Hematopoietic multipotent progenitor cell treated with erythropoietin and hydrocortisone succinate and interleukin-3 and kit ligand, for 15 days (in vitro differentiated cells): Measurements from ENCODE around the gene EMILIN2.
"Not testable (repeated sequence)": the region's sequence is repeated elsewhere in the genome, so short reads cannot be mapped to it uniquely, and the experiment has no call there.

Experiments
- DNase-seq: peaks from one replicate; pipeline ENCODE4 v3.0.0-alpha.2; 2015; ENCODE audit warnings: low spot score

The EMILIN2 gene

GRCh38 chr18:2846636-2847316 lies at the start of gene EMILIN2:
Gene EMILIN2, plus strand, starts transcription at chr18:2847006. Its CDS starts 183 bp downstream, at chr18:2847189.
- DNase-seq: no peak

GRCh38 chr18:2797951-2798350 lies 48.9 kb upstream of the EMILIN2 start:
- no peak for DNase-seq

GRCh38 chr18:2799369-2799768 lies 47.4 kb upstream of the EMILIN2 start:
- DNase-seq: no peak

- no peak for DNase-seq
Observed at GRCh38 chr18:2805970-2806943, 40.5 kb upstream of the EMILIN2 start.

- DNase-seq: not testable (repeated sequence)
Observed at GRCh38 chr18:2808640-2809039, 38.2 kb upstream of the EMILIN2 start.

- not testable (repeated sequence) for DNase-seq
Observed at GRCh38 chr18:2809666-2810183, 37.1 kb upstream of the EMILIN2 start.

- no peak for DNase-seq
Observed at GRCh38 chr18:2811416-2811815, 35.4 kb upstream of the EMILIN2 start.

- no peak for DNase-seq
Observed at GRCh38 chr18:2814928-2815327, 31.9 kb upstream of the EMILIN2 start.

- DNase-seq: no peak
Observed at GRCh38 chr18:2818281-2818680, 28.5 kb upstream of the EMILIN2 start.

GRCh38 chr18:2821695-2822094 lies 25.1 kb upstream of the EMILIN2 start:
- no peak for DNase-seq

GRCh38 chr18:2822213-2822921 lies 24.4 kb upstream of the EMILIN2 start:
- no peak for DNase-seq

- no peak for DNase-seq
Observed at GRCh38 chr18:2823202-2823601, 23.6 kb upstream of the EMILIN2 start.

- no peak for DNase-seq
Observed at GRCh38 chr18:2823966-2824365, 22.8 kb upstream of the EMILIN2 start.

- no peak for DNase-seq
Observed at GRCh38 chr18:2824865-2825264, 21.9 kb upstream of the EMILIN2 start.

- no peak for DNase-seq
Observed at GRCh38 chr18:2825613-2826175, 21.1 kb upstream of the EMILIN2 start.

GRCh38 chr18:2826581-2826980 lies 20.2 kb upstream of the EMILIN2 start:
- DNase-seq: no peak

- no peak for DNase-seq
Observed at GRCh38 chr18:2827061-2827460, 19.7 kb upstream of the EMILIN2 start.

- not testable (repeated sequence) for DNase-seq
Observed at GRCh38 chr18:2836118-2836517, 10.7 kb upstream of the EMILIN2 start.

GRCh38 chr18:2837290-2837689 lies 9.5 kb upstream of the EMILIN2 start:
- DNase-seq: not testable (repeated sequence)

GRCh38 chr18:2839202-2839601 lies 7.6 kb upstream of the EMILIN2 start:
- DNase-seq: no peak

GRCh38 chr18:2840521-2840920 lies 6.3 kb upstream of the EMILIN2 start:
- no peak for DNase-seq

- no peak for DNase-seq
Observed at GRCh38 chr18:2843146-2843545, 3.7 kb upstream of the EMILIN2 start.
